Muscle of arm (tissue), 12 donors: ENCODE measurements around the gene NALCN. TPM values are rescaled to one million over a fixed set of nuclear protein-coding genes. Genes with fewer than 3 reads are reported as not detected.

Experiments
- DNase-seq: peaks from one replicate; pipeline ENCODE4 v3.0.0-alpha.2; 2013
- polyA plus RNA-seq, 12 donors: library from polyadenylated mRNA; unstranded; fragments of 120-200 nt; gene quantifications; one replicate each; pipeline ENCODE4 v1.2.1, GENCODE V29; 2013; ENCODE audit not compliant: insufficient read length in 12 of 12

Gene NALCN
- polyA plus RNA-seq, 12 donors: 0.17 to 0.88 (median 0.40) TPM; not detected in 2

DNA sequence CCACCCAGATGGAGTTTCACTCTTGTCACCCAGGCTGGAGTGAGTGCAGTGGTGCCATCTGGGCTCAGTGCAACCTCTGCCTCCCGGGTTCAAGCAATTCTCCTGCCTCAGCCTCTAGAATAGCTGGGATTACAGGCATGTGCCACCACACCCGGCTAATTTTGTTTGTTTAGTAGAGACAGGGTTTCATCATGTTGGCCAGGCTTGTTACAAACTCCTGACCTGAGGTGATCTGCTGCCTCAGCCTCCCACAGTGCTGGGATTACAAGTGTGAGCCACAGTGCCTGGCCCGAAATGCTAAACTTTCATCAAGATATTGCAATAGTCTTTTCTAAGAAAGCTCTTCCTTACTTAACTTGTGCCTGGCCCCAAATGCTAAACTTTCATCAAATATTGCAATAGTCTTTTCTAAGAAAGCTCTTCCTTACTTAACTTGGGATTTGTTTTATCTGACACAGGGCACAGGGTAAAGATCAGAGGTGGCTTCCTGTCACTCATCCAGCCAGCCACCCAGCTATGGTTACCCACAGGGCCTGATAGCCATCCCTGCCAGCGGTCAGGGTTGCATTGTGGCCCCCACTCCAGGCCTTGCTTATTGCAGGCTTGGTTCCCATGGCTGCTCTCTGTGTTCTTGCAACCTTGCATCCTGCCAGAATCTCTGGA is 389.4 kb downstream of the NALCN start:
- DNase-seq: no peak

GRCh38 chr13:101026328-101026727 is 390.0 kb downstream of the NALCN start:
- DNase-seq: no peak

DNA sequence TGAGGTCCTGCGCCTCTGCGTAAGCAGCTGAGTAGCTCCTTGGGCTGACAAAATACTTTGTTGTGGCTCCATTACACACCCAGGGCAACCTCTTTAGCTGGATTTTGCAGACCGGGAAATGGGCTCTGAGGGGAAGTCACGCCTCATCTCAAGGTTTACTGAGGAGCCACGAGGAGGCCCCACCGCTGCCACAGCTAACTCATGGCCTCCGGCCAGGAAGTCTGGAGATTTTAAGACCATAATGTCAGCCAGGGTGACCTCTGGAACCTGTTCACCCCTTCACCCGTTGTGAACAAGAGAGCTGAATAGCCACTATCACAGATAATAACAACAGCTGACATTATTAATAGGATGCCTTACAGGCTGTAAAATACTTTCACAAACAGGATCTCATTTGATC is 390.4 kb downstream of the NALCN start:
- no peak for DNase-seq

DNA sequence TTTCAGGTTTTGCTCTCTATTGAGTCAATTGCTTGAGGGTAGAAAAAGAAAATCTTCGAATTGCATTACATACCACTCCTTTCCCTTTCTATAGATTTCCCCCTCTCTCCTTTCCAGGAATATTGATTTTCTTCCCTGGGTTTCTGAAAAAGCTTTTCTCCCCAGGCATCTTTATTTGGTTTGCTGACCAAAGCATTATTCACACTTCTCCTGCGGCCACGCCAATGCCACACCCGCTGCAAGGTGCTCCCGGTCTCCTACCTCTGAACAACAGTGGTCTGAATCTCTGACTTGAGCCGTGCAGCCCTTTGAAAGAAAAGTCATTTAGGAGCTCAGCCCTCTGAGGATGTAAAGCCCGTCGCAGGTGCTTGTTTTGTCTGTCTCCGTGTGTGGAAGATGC is 390.8 kb downstream of the NALCN start:
- no peak for DNase-seq

DNA sequence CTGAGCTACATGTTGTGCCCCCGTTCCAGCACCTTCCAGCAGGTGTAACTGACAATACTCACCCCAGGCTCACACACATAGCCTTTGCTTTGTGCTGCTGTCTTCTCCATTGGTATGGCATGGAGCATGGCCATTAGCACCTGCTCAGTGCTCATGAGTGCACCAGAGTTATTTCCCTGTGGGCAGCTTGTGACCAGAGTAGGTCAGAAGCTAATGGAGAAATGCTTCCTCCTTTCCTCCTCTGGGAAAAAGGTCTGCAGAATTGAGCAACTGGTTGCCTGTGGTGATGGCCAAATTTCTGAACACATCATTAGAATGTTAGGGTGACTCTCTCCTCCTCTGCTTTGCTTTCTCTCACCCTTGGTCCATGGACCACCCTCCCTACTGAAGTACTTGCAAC is 397.2 kb downstream of the NALCN start:
- DNase-seq: no peak

- no peak for DNase-seq
These were observed 397.6 kb downstream of the NALCN start for GRCh38 chr13:101018720-101019119.

GRCh38 chr13:101017123-101017872 is 399.0 kb downstream of the NALCN start:
- DNase-seq: no peak

GRCh38 chr13:101016475-101016874 is 399.8 kb downstream of the NALCN start:
- DNase-seq: no peak

DNA sequence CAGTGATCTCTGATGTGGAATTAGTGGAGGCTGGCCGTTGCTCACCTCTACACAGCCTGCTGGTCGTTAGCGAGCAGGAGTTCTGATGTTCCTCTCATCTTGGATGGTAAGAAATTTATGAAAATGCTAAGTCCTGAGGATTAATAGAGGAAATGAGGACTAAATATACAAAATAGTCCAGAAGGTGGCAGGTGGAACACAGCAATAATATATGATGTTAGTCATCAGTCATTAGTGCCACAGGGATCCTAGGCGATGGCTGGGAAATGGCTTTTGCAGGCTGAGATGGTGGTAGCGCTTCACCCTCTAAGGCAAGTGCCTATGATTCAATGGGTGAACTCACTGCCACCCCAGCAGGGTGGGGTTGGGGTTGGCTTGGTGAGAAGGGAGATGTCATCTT is 403.1 kb downstream of the NALCN start:
- DNase-seq: no peak

GRCh38 chr13:101010100-101010499 is 406.2 kb downstream of the NALCN start:
- DNase-seq: no peak

- no peak for DNase-seq
These were observed 409.1 kb downstream of the NALCN start for GRCh38 chr13:101007245-101007644.

Other genes with a start within 250 kb of the NALCN start
- gene ITGBL1, start 36.2 kb upstream of the NALCN start, polyA plus RNA-seq: 1 to 10 TPM in 10 of 12 donors, not detected in 2; 1.3 to 4.7 (median 2.5) TPM